HL-60 (cell line): Measurements from ENCODE around the gene RIPOR2.

ENCODE experiments used
- DNase-seq, 2 experiments: peaks; one replicate each; pipeline ENCODE4 v3.0.0-alpha.2; 2010 to 2020; ENCODE audit warnings: low read depth in 1 of 2, low spot score in 1 of 2
- H3K27ac ChIP-seq: fragments of 250-450 bp; sonication (Bioruptor Pico); replicated peaks from 2 replicates; pipeline ENCODE4 v1.5.1; 2020; ENCODE audit warnings: mild to moderate bottlenecking, moderate library complexity
- H3K27me3 ChIP-seq: fragments of 250-450 bp; sonication (Bioruptor Pico); 2 replicates; pipeline ENCODE4 v1.5.1; 2021; ENCODE audit warnings: mild to moderate bottlenecking, moderate library complexity; ENCODE audit not compliant: insufficient read depth, poor library complexity, severe bottlenecking
- H3K4me3 ChIP-seq: replicated peaks from 2 replicates; pipeline ENCODE4 v1.5.1; 2011; ENCODE audit warnings: mild to moderate bottlenecking, control low read depth, low read length; ENCODE audit not compliant: insufficient read depth
- CTCF ChIP-seq: IDR thresholded peaks from one replicate; pipeline ENCODE4 v1.5.1; 2011; ENCODE audit warnings: low read length, control low read depth, inconsistent platforms; ENCODE audit not compliant: insufficient read depth
- GABPA ChIP-seq: IDR thresholded peaks from 2 replicates; pipeline ENCODE4 v1.6.1; 2012; ENCODE audit warnings: low read depth
- POLR2AphosphoS5 ChIP-seq: IDR thresholded peaks from 2 replicates; pipeline ENCODE4 v1.6.1; 2012; ENCODE audit warnings: low read depth
- REST ChIP-seq: IDR thresholded peaks from 2 replicates; pipeline ENCODE4 v1.6.1; 2012; ENCODE audit warnings: low read depth; ENCODE audit not compliant: insufficient replicate concordance
- SPI1 ChIP-seq: IDR thresholded peaks from 2 replicates; pipeline ENCODE4 v1.6.1; 2012; ENCODE audit warnings: low read depth, mild to moderate bottlenecking, borderline replicate concordance

RIPOR2 gene

GRCh38 chr6:24824142-24824938, 111.4 kb downstream of the RIPOR2 start:
- Histone ChIP-seq H3K4me3 (no peak overlapping the region), H3K27ac (no peak overlapping the region), H3K27me3 (no peaks in the 10 kb centered on the region)
- TF ChIP-seq GABPA (no peak), CTCF (no peak), POLR2AphosphoS5 (no peak), REST (no peak), SPI1 (no peak)
- DNase-seq, result no peak

GRCh38 chr6:24823185-24823584, 112.6 kb downstream of the RIPOR2 start:
- DNase-seq, result no peak
- H3K4me3 ChIP-seq, result no peak overlapping the region
- no peak overlapping the region for H3K27ac ChIP-seq
- H3K27me3 ChIP-seq, result no peaks in the 10 kb centered on the region
- no peak for TF ChIP-seq GABPA
- no peak for TF ChIP-seq REST
- no peak for TF ChIP-seq POLR2AphosphoS5
- no peak for TF ChIP-seq CTCF
- no peak for TF ChIP-seq SPI1

- Histone ChIP-seq H3K27me3 (no peaks in the 10 kb centered on the region), H3K27ac (no peak overlapping the region), H3K4me3 (no peak overlapping the region)
- TF ChIP-seq REST (no peak), POLR2AphosphoS5 (no peak), GABPA (no peak), CTCF (no peak), SPI1 (no peak)
- DNase-seq, result no peak
Measured at GRCh38 chr6:24822696-24823095, 113.1 kb downstream of the RIPOR2 start.
